H54 (cell line): ENCODE data around the gene SUPT4H1.
"Not testable (repeated sequence)": the region's sequence is repeated elsewhere in the genome, so short reads cannot be mapped to it uniquely, and the experiment has no call there.

ENCODE experiments used
- DNase-seq: peaks from one replicate; pipeline ENCODE4 v3.0.0; 2011; ENCODE audit warnings: low spot score, mixed read lengths; ENCODE audit not compliant: insufficient read length
- FAIRE-seq: peaks from 3 replicates; lab custom pipeline; 2011; peaks lifted over from hg19 to GRCh38; lab: Jason Lieb, UNC
- POLR2A ChIP-seq: IDR thresholded peaks from 2 replicates; pipeline ENCODE4 v1.6.1; 2011; ENCODE audit warnings: low read depth, mild to moderate bottlenecking, low read length

Gene SUPT4H1

DNA sequence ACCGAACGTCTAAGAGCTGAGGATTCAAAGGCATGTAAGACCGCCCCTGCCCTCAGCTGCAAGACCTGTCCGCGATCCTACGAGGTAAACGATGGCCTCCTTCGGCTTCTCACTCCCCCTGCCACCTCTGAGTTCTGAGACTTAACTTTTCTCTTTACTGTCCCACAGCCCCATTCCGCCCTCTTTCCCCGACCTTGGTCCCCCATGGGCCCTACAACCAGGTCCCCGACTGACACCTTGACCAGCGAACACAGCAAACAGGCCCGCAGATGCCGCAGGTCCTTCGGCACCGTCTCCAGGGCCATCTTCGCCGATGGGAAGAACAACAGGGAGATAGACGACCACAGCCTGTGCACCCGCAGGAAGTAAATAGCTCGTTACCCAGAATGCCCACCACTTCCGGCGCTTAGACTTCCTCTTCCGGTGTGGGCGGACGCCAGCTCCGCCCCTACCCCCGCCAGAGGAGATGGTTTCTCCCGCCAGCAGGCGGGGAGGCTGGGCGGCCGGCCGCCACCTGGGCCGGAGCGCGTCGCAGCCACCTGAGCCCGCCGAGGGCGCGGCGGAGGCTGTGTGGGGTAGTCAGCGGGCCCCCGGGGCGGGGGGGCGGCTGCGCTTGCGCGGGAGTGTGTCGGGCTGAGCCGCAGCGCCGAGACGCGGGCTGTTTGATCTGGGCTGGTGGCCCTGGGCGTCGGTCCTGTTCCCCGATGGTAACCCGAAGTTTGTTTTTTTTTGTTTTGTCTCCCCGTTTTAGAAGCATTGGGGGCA, at the start of gene SUPT4H1:
Gene SUPT4H1, minus strand, starts transcription at position 371 of the 765 bp plus-strand sequence. Its CDS starts 66 bp downstream, at position 305.
- TF ChIP-seq POLR2A, result peak; percentile 92
- peak; percentile 94 for DNase-seq
- peak; percentile 33 for FAIRE-seq

DNA sequence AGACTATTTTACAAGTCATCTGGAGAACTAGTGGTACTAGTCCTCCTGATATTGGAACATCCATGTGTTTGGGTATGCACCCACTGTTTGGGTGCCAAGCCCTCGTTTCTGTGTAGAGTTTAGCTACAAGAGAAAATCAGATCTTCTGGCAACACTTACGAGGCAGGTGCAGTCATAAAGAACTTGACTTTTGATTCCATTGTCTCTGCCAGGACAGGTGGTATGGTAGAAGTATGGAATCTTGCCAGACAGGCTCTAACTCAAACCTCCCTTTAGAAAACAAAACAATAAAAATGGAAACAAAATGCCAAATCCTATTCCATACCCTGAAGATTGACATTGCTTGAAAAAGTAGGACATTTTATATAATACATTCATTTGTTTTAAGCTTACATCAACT, 49.3 kb upstream of the SUPT4H1 start:
- FAIRE-seq, result no peak

DNA sequence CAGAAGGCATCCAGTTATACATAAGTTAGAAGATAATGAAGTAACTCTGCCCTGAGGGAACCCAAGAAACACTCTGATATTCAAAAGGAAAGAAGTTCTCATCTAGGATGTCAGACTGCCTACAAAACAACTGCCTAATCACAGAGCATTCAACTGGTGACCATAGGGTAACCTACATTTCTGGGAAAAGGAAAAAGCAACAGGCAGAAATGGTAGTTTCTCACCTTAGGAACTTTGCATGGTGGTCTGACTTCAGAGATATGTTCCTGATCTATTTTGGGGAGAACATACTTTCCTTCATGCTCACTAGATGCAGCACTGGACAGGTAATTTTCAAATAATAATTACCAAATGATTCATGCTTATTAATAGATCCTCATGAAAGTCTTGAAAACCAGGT, 48.8 kb upstream of the SUPT4H1 start:
- no peak for TF ChIP-seq POLR2A
- FAIRE-seq, result no peak
- DNase-seq, result no peak

More for the DNA sequence above, 49.3 kb upstream of the SUPT4H1 start:
- TF ChIP-seq POLR2A, result no peak
- no peak for DNase-seq

GRCh38 chr17:58399974-58400373, 48.0 kb upstream of the SUPT4H1 start:
- FAIRE-seq (no peak), DNase-seq (no peak)
- TF ChIP-seq POLR2A, result no peak

DNA sequence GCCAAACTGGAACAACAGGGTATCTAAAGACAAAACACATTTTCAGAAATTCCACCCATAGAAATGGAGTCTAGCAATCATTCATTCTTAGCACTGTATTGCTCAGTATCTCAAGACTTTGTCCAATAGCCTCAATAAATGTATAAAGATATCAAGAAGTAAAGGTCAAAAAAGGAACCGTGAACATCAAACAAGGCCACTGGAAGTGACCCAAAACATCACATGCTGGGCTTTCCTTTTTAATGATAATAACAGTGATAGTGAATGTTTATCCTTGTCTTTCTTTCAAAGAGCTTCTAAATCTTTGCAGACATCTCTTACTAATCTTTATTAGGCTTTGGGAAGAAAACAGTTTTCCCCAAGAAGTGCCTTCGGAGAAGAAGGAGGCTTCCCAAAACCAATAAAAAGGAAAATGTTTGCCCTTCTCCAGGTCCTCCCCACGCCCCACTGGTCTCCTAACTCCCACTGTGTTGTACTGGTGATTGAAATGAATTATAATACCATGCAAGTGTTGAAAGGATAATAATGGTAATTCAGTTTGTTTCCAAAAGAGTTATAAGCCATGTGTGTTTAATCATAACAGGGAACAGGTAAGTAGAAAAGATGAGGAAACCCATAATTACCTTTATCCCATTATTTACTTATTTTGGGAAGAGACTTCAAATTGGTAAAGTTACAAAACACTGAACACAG, 46.7 kb upstream of the SUPT4H1 start:
- no peak for TF ChIP-seq POLR2A
- FAIRE-seq (no peak), DNase-seq (no peak)

- not testable (repeated sequence) for FAIRE-seq, DNase-seq
Measured at GRCh38 chr17:58397421-58397820, 45.4 kb upstream of the SUPT4H1 start.

- DNase-seq (no peak), FAIRE-seq (no peak)
- TF ChIP-seq POLR2A, result no peak
Measured at GRCh38 chr17:58396173-58396572, 44.2 kb upstream of the SUPT4H1 start.

DNA sequence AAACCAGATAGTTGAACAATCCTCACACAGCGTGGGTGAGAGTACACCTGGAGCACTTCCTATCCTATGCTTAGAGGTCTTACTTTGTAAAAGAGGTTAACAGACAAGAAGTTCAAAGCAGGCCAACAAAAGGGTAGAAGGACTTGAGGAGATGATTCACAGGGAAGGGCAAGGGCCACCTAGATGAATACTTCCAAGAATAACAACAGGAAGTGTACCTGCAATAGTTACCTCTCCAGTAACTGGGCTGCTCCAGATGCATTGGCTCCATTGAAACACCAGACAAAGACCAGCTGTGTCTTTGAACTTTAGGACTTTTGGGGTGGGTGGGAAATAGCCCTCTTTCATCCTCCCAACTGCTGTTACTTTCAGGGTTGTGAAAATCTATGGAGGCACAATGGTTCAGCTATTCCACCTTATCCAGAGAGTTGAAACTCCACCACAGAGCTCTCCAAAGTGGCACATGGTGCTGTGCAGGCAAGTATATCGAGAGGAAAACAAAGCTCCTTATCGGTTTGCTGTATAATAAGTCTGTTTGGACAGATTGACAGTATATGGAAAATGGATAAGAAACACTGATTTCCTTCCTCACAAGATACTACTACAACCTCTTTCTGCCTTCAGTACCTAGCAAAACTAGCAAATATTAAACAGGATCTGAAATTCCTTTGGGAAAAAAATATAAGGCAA, 42.7 kb upstream of the SUPT4H1 start:
- DNase-seq (no peak), FAIRE-seq (no peak)
- TF ChIP-seq POLR2A, result no peak

GRCh38 chr17:58391302-58391984, 39.4 kb upstream of the SUPT4H1 start:
- FAIRE-seq (peak; percentile 83), DNase-seq (peak; percentile 25)
- no peak for TF ChIP-seq POLR2A

DNA sequence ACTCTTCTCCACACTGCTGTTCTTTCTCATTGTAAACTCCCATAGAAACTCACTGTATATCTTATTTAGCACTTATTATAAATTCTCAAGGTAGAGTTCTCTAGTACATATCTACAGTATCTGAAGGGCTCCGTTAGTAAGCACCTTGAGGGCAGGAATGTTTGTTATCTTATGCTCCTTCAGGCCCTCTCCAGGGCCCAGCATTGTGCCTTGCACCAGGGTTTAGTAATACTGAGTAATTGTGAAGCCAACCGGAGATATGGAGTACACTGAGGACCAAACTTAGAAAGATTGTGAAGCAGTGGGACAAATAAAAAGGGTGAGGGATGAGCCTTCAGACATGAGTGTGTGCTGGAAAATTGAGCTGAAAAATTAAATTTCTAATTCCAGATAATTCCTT, 38.9 kb upstream of the SUPT4H1 start:
- DNase-seq (no peak), FAIRE-seq (no peak)
- no peak for TF ChIP-seq POLR2A

DNA sequence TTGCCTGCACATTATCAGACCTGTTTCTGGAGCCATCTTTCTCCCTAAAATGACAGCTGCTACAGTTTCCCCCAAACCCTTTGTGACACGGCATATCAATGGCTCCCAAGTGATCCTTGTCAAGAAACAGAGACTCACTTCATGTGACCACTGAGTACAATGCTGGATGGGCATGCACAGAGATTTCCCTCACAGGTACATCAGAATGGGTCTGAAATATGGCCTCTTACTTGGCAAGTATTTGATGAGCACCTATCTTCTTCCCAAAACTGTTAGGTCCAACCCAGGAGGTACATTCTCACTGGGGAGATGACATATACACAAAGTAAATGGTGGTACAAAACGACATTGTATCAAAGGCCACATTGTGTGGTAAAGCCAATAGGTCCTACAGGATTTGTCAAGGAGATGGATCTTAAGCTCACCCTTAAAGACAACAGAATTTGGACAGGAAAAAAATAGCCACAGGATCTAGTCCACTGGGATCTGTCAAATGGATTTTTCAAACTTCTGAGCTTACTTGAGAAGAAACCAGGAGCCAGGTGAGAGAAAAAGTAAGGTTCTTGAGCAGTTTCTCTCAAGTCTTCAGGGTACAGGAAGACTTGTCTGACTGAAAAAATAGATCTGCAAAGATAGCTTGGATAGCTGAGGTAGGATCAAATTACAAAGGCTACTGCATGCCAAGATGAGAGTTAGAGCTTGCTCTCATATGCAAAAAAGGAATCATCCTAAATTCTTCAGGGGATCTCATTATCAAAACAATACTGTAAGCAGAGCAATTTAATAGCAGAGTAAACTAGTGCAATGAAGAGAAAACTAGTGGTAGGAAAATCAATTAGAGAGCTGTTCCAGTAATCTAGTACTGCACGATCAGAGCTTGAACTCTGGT, 36.5 kb upstream of the SUPT4H1 start:
- no peak for DNase-seq
- no peak for FAIRE-seq
- TF ChIP-seq POLR2A, result no peak

- FAIRE-seq, result no peak
- no peak for TF ChIP-seq POLR2A
- no peak for DNase-seq
Measured at GRCh38 chr17:58387834-58388233, 35.8 kb upstream of the SUPT4H1 start.

GRCh38 chr17:58386708-58387107, 34.7 kb upstream of the SUPT4H1 start:
- TF ChIP-seq POLR2A, result no peak
- no peak for DNase-seq
- no peak for FAIRE-seq
